Skeletal muscle tissue (tissue), 4 donors: ENCODE results near the gene CENPM. TPM values are rescaled to one million over a fixed set of nuclear protein-coding genes. Genes with fewer than 3 reads are reported as not detected.
"Not testable (repeated sequence)": the region's sequence is repeated elsewhere in the genome, so short reads cannot be mapped to it uniquely, and the experiment has no call there.

Source experiments
- H3K27ac ChIP-seq: one replicate; pipeline ENCODE4 v1.7.0; 2013; ENCODE audit warnings: mild to moderate bottlenecking, low read depth, low read length, inconsistent platforms
- H3K27me3 ChIP-seq, 3 donors: one replicate each; pipeline ENCODE4 v1.7.0; 2013; ENCODE audit warnings: low read length in 3 of 3; ENCODE audit not compliant: control insufficient read depth in 3 of 3, insufficient read depth in 3 of 3
- H3K36me3 ChIP-seq, 3 donors: one replicate each; pipeline ENCODE4 v1.7.0; 2013; ENCODE audit warnings: low read length in 3 of 3; ENCODE audit not compliant: control insufficient read depth in 3 of 3, insufficient read depth in 3 of 3
- H3K4me1 ChIP-seq, 3 donors: one replicate each; pipeline ENCODE4 v1.7.0; 2013; ENCODE audit warnings: low read length in 3 of 3, mild to moderate bottlenecking in 3 of 3; ENCODE audit not compliant: control insufficient read depth in 3 of 3, insufficient read depth in 3 of 3
- H3K4me3 ChIP-seq, 3 donors: one replicate each; pipeline ENCODE4 v1.7.0; 2013; ENCODE audit warnings: low read length in 3 of 3
- H3K9ac ChIP-seq, 3 donors: one replicate each; pipeline ENCODE4 v1.7.0; 2013; ENCODE audit warnings: low read length in 3 of 3, mild to moderate bottlenecking in 3 of 3, moderate library complexity in 2 of 3, low read depth in 1 of 3
- H3K9me3 ChIP-seq, 3 donors: one replicate each; pipeline ENCODE4 v1.7.0; 2013; ENCODE audit warnings: low read length in 3 of 3; ENCODE audit not compliant: control insufficient read depth in 3 of 3
- total RNA-seq: library from RNA; depleted of rRNA; stranded (reverse); fragments of >200 nt; gene quantifications from one replicate; pipeline ENCODE4 v1.2.3, GENCODE V29; 2014
- donor health status: Osteomylitis.

Gene CENPM
- total RNA-seq, 1 donor from 2014 or later = 5.7 TPM

DNA sequence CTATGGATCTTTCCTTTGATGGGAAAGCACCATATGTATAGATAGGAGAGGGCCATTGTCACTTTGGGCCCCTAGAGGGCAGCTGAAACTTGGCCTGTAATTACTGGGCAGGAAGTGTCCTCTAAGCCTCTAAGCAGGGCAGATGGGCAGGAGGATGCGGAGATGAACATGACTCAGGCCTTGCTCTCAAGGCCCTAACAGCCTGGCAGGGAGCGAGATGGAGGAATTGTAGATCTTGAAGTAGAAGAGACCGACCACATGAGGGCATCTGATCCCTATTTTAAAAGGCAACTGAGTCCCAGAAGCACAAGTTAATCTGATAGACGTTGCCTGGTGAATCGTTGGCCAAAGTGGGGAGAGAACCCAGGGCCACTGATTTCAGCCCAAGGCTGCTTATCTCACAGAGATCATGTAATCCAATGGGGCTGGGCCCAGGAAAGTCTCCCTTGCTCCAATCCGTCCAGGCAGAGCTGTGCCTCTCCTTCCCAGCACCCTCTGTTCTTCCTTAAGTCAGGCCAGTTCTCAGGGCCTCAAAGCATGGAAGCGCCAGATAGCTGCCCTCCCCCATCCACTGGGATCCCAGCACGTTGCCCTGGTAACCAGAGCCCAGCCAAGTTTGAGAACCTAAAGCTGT, 19.8 kb upstream of the CENPM start:
- H3K4me1 ChIP-seq = no peaks in the 10 kb centered on the region
- H3K27ac ChIP-seq = no peak overlapping the region
- no peak overlapping the region for H3K9ac ChIP-seq
- no peaks in the 10 kb centered on the region for H3K36me3 ChIP-seq
- no peak overlapping the region for H3K4me3 ChIP-seq
- H3K27me3 ChIP-seq = peaks cover 11 to 25% (median 17%) of the 10 kb centered on the region in 3 donors
- H3K9me3 ChIP-seq = no peaks in the 10 kb centered on the region

DNA sequence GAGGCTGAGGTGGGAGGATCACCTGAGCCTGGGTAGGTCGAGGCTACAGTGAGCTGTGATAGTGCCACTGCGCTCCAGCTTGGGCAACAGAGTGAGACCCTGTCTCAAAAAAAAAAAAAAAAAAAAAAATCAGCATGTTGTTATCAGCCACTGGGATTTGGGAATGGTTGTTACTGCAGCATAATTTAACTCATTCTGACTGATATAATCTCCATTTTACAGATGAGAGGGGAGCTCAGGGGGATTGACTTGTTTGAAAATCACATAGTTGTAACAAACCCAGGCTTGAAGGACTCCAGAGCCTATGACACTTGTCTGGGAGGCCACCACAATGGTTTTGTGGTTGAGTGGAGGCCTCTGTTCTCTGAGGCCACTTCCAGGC, 19.3 kb upstream of the CENPM start:
- H3K27ac ChIP-seq = no peak overlapping the region
- peaks cover 6 to 19% (median 12%) of the 10 kb centered on the region in 3 donors for H3K27me3 ChIP-seq
- no peaks in the 10 kb centered on the region for H3K4me1 ChIP-seq
- no peak overlapping the region for H3K9ac ChIP-seq
- no peaks in the 10 kb centered on the region for H3K9me3 ChIP-seq
- H3K36me3 ChIP-seq = no peaks in the 10 kb centered on the region
- H3K4me3 ChIP-seq = no peak overlapping the region

DNA sequence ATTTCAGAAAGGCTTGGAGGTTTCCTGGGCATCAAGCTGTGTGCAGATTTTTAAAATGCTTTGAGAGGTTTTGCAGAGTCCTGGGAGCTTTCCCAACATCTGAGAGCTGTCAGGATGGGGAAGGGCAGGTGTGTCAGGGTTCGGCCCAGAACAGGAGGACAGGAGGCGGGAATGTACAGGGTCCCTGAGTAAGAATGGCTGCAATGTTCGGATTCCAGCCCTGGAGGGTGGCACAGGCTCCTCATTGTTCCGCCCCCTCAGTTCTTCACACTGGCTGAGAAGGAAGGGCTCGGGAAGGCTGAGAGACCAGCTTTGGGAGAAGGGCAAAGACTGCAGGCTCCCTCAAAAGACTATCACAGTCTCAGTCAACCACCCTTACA, 17.1 kb upstream of the CENPM start:
- Histone ChIP-seq H3K9me3 (no peaks in the 10 kb centered on the region), H3K27ac (no peak overlapping the region), H3K4me3 (no peak overlapping the region), H3K9ac (no peak overlapping the region), H3K36me3 (no peaks in the 10 kb centered on the region), H3K4me1 (no peaks in the 10 kb centered on the region), H3K27me3 (peaks cover 0 to 9% (median 5%) of the 10 kb centered on the region in 3 donors)

DNA sequence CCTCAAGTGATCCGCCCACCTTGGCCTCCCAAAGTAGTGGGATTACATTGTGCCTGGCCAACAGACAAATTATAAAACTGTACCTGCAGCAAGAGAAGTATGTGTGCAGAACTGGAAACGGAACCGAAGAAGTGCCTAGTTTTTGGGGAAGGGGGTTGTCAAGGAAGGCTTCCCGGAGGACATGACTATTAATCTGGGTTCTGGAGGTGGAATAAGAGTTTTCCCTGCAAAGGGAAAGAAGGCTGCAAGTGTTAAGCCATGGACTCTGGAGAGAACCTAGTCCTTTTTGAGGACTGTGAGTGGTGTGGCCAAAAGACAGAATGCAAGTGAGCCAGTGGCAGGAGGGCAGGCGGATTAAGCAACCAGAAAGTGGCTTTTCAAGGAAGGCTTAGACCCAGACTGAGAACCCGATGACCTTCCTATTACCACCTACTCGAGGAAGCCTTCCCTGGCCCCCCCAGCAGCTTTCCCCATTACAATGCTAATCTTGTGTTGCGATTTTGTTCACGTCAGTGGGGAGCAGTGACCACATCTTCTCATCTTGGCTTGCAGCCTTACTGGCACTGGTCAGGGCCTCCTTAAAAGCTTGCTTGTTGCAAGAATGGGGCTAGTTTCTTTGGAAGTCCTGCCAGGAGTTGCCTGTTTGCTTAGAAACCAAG, 16.6 kb upstream of the CENPM start:
- no peak overlapping the region for H3K27ac ChIP-seq
- peaks cover 0 to 9% (median 0%) of the 10 kb centered on the region in 3 donors for H3K27me3 ChIP-seq
- H3K4me1 ChIP-seq = no peaks in the 10 kb centered on the region
- H3K36me3 ChIP-seq = no peaks in the 10 kb centered on the region
- no peak overlapping the region for H3K4me3 ChIP-seq
- no peaks in the 10 kb centered on the region for H3K9me3 ChIP-seq
- no peak overlapping the region for H3K9ac ChIP-seq

DNA sequence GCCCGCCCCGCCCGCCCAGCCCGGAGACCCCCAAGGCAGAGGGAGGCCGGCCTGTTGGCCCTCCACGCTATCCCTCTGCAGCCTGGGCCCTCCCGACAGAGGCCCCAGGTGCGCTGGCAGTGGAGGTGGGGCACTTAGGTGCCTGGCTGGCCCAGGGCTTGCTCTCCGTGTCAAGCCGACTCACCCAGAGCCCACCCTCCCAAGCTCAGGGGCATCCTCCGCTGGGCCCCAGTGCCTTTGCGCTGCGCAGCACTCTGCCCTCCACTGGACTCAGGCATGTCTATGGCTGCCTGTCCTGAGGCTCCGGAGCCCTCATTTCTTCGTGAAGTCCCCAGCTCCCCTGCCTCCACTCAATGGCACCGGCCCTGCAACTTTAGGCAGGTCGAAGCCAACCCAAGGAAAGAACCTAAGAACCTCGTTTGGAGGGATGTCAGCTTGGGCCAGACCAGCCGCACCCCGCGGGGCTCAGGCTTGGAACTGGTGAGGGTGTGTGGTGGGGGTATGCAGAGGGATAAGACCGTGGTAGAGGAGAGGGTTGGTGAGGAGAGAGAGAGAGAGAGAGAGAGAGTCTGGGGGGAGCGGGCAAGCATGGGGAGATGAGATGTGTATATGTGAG, 11.1 kb upstream of the CENPM start:
- H3K4me1 ChIP-seq = peaks cover 0 to 3% (median 0%) of the 10 kb centered on the region in 3 donors
- no peak overlapping the region for H3K9ac ChIP-seq
- no peak overlapping the region for H3K27ac ChIP-seq
- H3K36me3 ChIP-seq = no peaks in the 10 kb centered on the region
- H3K4me3 ChIP-seq = no peak overlapping the region
- H3K27me3 ChIP-seq = peaks cover 3 to 9% (median 6%) of the 10 kb centered on the region in 3 donors
- no peaks in the 10 kb centered on the region for H3K9me3 ChIP-seq

DNA sequence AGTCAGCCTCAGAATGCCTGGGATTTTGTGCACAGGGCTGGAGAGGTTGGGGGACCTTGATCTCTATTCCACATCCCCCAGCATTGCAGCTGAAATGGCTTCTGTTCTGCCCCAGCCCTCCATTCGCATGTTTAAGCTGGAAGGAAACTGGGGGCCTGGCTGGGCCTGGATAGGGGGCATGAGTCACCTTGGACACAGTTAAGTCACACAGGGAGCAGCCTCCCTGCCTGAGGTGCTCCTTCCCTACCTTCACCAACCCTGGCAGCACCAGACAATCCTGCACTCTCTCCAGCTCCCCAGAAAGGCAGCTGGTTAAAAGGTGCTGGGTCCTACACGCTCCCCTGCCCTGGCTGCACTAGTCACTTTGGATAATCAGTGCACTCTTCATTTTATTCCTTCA, 5.8 kb upstream of the CENPM start:
- Histone ChIP-seq H3K36me3 (no peaks in the 10 kb centered on the region), H3K9me3 (no peaks in the 10 kb centered on the region), H3K9ac (no peak overlapping the region), H3K27me3 (peaks cover 3 to 22% (median 16%) of the 10 kb centered on the region in 3 donors), H3K27ac (no peak overlapping the region), H3K4me1 (peaks cover 0 to 2% (median 0%) of the 10 kb centered on the region in 3 donors), H3K4me3 (no peak overlapping the region)

DNA sequence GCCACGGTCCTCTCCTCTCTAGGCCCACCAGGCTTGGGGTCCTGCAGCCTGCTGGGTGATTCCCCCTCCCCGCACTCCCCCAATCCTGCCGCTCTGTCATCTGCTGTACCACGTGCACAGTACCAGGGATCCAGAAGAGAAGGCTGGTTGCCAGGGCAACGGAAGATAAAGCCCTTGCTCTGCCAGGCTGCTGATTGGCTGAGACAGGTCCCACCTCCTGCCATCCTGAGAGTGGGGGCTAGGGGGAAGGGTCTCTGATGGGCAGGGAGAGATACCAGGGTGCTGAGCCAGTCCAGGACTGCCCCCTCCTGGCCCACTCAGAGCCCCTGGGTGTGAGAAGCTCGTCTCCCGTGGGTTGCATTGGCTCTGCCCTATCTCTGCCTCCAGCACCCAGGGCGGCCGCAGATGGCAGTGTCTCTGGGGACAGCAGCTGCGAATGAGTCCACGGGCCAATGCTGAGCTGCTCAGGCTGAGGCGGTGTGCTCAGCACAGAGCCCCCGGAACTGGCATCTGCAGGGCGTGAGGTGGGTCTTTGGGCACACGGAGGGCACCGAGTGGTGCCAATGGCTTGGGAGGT, 5.0 kb upstream of the CENPM start, which contains the start of gene SMIM45:
Gene SMIM45 (plus strand): TSS at position 253 of the 577 bp plus-strand sequence.
- Histone ChIP-seq H3K27me3 (peaks cover 3 to 22% (median 16%) of the 10 kb centered on the region in 3 donors), H3K9me3 (no peaks in the 10 kb centered on the region), H3K4me1 (peaks cover 2 to 3% (median 3%) of the 10 kb centered on the region in 3 donors), H3K9ac (no peak within 1 kb of the TSS), H3K27ac (no peak within 1 kb of the TSS), H3K4me3 (no peak within 1 kb of the TSS), H3K36me3 (no peaks in the 10 kb centered on the region)

DNA sequence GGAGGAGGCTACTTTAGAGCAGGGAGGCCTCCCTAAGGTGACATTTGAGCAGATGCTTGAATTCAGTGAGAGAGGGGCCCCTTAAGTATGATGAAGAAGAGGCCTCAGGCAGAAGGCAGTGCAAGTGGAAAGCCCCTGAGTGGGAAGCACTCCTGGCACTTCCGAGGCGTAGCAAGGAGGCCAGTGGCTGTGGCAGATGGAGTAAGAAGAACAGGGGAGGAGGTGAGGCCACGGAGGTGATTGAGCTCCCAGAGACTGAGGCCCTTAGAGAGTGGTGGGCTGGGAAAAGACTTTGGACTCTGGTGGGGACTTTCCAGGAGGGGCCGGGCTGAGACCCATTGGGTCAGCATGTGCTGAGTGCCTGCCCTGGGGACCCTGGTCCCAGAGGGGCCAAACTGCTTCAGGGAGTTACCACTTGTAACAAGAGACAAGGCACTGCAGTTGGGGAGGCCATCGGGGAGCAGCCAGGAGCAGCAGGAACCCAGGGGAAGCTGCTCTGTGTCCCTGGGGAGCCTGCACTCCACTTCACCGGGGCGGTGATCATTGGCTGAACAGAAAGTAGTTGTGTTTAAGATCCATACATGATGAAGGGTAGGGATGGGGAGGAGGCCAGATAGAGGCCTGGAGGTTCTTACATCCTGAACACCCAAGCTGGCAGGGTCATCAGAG, 2.5 kb upstream of the CENPM start:
- H3K4me3 ChIP-seq = no peak overlapping the region
- H3K4me1 ChIP-seq = peaks cover 14 to 16% (median 14%) of the 10 kb centered on the region in 3 donors
- H3K9me3 ChIP-seq = no peaks in the 10 kb centered on the region
- peaks cover 3 to 26% (median 12%) of the 10 kb centered on the region in 3 donors for H3K27me3 ChIP-seq
- no peaks in the 10 kb centered on the region for H3K36me3 ChIP-seq
- H3K9ac ChIP-seq = no peak overlapping the region
- H3K27ac ChIP-seq = no peak overlapping the region

DNA sequence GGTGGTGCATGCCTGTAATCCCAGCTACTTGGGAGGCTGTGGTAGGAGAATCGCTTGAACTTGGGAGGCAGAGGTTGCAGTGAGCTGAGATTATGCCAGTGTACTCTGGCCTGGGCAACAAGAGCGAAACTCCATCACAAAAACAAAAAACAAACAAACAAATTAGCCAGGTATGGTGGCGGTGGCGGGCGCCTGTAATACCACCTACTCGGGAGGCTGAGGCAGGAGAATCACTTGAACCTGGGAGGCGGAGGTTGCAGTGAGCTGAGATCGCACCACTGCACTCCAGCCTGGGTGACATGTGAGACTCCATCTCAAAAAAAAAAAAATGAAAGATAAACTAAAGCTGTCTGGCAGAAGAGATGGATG, 2.0 kb upstream of the CENPM start:
- not testable (repeated sequence) for H3K27ac ChIP-seq, H3K4me3 ChIP-seq, H3K9me3 ChIP-seq, H3K9ac ChIP-seq, H3K36me3 ChIP-seq
- peaks cover 14 to 16% (median 14%) of the 10 kb centered on the region in 3 donors for H3K4me1 ChIP-seq
- H3K27me3 ChIP-seq = peaks cover 3 to 26% (median 12%) of the 10 kb centered on the region in 3 donors
